ENCODE measurements around the gene ANK2. TPM values are rescaled to one million over a fixed set of nuclear protein-coding genes. Genes with fewer than 3 reads are reported as not detected.

ANK2 gene
- total RNA-seq, 4 donors from 2014 or later = 13.7 to 47.4 (median 30.5) TPM

DNA sequence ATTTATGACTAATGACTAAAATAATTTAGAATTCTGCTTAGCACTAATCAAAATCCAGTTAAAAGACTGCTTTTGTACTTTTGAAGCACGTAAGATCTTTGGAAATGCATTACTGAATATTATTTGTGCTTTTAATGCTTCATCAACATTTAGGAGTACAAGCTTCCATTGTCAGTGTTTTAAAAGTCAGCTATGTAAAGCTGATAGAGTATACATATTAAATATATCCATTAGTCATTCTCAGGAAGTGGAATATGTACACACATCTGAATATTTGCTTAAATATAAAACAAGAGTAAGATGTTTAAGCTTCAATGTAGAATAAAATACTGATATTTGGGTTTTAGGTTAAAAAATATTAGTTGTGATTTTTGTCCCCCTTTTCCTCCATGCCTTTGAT, 54.1 kb downstream of the ANK2 start:
- H3K4me3 ChIP-seq = no peak overlapping the region
- H3K9me3 ChIP-seq = no peaks in the 10 kb centered on the region
- H3K4me1 ChIP-seq = no peaks in the 10 kb centered on the region
- DNase-seq = no peak
- TF ChIP-seq CTCF (IDR thresholded peaks at IDR 0.05) = no peak
- no peak for TF ChIP-seq POLR2AphosphoS5 (IDR thresholded peaks at IDR 0.05)
- no peak overlapping the region for H3K27ac ChIP-seq
- no peaks in the 10 kb centered on the region for H3K27me3 ChIP-seq
- H3K36me3 ChIP-seq = no peaks in the 10 kb centered on the region
- intact Hi-C loops (cut with DNase I; ENCODE audit: low total_unique reads) = no loop called here
- WGBS, 2 donors (ENCODE audit: low coverage in 1 of 2) = 76 to 85% methylated on average over 1 of the region's 1 CpG
- in situ Hi-C loops (cut with MboI; ENCODE audit: low pct_ligation_motif_present in 1 of 4, low pct_unique_long_range_greater_than_20kb in 1 of 4, low sequenced_read_pairs in 3 of 4) = no loop called here

DNA sequence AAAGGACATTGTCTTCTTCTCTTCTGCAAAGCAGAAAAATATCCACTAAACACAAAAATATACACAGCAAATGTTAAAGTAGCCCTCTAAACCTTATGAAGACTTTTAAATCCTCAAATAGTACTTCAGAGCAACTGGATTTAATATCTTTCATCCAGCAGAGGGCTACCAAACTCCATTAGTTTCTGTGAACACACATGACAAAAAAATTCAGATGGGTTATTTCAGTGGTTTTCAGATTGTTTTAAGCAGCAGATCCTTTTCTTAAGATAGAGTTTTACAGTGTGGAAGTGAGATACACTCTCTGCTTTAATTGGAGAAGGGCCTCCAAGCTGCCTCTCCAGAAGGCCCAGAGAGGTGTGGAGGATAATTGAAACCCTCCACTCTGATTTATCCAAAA, 56.7 kb downstream of the ANK2 start:
- in situ Hi-C loops (cut with MboI; ENCODE audit: low pct_ligation_motif_present in 1 of 4, low pct_unique_long_range_greater_than_20kb in 1 of 4, low sequenced_read_pairs in 3 of 4) = no loop called here
- Histone ChIP-seq H3K4me3 (no peak overlapping the region), H3K27me3 (no peaks in the 10 kb centered on the region), H3K36me3 (no peaks in the 10 kb centered on the region), H3K27ac (no peak overlapping the region), H3K4me1 (no peaks in the 10 kb centered on the region), H3K9me3 (no peaks in the 10 kb centered on the region)
- intact Hi-C loops (cut with DNase I; ENCODE audit: low total_unique reads) = no loop called here
- TF ChIP-seq CTCF (IDR thresholded peaks at IDR 0.05) (peak in 1 of 5 experiments; percentile 15), POLR2A (IDR thresholded peaks at IDR 0.05) (no peak)
- DNase-seq = no peak

DNA sequence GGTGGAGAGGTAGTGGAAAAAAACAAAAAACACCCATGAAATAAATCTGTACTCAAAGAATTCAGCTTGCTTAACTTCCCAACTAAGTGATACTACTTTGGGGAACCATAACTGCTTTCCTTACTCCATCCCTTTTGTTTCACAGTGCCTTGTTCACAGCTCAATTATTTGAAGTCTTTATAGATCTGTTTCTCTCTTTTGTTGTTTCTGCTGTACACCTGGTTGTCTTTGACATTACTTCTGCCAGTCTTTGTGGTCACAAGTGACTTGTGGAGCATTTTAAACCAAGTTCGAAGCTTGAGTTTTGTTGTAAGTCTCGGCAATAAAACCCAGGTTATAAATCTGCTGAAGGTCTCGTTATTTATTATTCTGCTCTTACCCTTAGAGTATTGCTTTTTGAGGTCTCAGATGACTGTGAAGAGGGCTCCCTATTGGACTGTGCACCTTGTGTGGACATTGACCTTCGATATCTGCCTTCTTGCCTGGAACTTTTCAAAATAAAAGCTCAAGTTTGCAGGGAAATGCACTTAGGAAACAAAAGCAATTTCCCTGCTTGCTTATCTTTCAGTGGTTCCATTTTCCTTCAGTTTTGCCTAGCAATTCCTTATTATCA, 59.8 kb downstream of the ANK2 start:
- no peaks in the 10 kb centered on the region for H3K4me1 ChIP-seq
- H3K27ac ChIP-seq = no peak overlapping the region
- H3K9me3 ChIP-seq = no peaks in the 10 kb centered on the region
- no peak for TF ChIP-seq CTCF (IDR thresholded peaks at IDR 0.05)
- no peak for TF ChIP-seq POLR2AphosphoS5 (IDR thresholded peaks at IDR 0.05)
- TF ChIP-seq POLR2A (IDR thresholded peaks at IDR 0.05) = no peak
- no peak for TF ChIP-seq EP300 (IDR thresholded peaks at IDR 0.05; ENCODE audit: low read depth)
- H3K36me3 ChIP-seq = no peaks in the 10 kb centered on the region
- 42% methylated on average over 4 of the region's 4 CpGs; no CpG with 5 or more reads in 1 of the 2 donors for WGBS, 2 donors (ENCODE audit: low coverage in 1 of 2)
- H3K27me3 ChIP-seq = no peaks in the 10 kb centered on the region
- in situ Hi-C loops (cut with MboI; ENCODE audit: low pct_ligation_motif_present in 1 of 4, low pct_unique_long_range_greater_than_20kb in 1 of 4, low sequenced_read_pairs in 3 of 4) (no loop called here), intact Hi-C loops (cut with DNase I; ENCODE audit: low total_unique reads) (no loop called here)
- H3K4me3 ChIP-seq = no peak overlapping the region
- DNase-seq = no peak

- TF ChIP-seq POLR2A (IDR thresholded peaks at IDR 0.05) = no peak
- TF ChIP-seq EP300 (IDR thresholded peaks at IDR 0.05; ENCODE audit: low read depth) = no peak
- no peak for TF ChIP-seq CTCF (IDR thresholded peaks at IDR 0.05)
- no peak for TF ChIP-seq POLR2AphosphoS5 (IDR thresholded peaks at IDR 0.05)
- Histone ChIP-seq H3K36me3 (no peaks in the 10 kb centered on the region), H3K27me3 (no peaks in the 10 kb centered on the region), H3K4me1 (no peaks in the 10 kb centered on the region), H3K27ac (no peak overlapping the region), H3K4me3 (no peak overlapping the region), H3K9me3 (no peaks in the 10 kb centered on the region)
- 54 to 88% methylated on average over 1 to 2 of the region's 2 CpGs for WGBS, 2 donors (ENCODE audit: low coverage in 1 of 2)
- DNase-seq = no peak
- intact Hi-C loops (cut with DNase I; ENCODE audit: low total_unique reads) = no loop called here
- in situ Hi-C loops (cut with MboI; ENCODE audit: low pct_ligation_motif_present in 1 of 4, low pct_unique_long_range_greater_than_20kb in 1 of 4, low sequenced_read_pairs in 3 of 4) = no loop called here
Observed at GRCh38 chr4:113112338-113112978, 63.0 kb downstream of the ANK2 start.
